MM.1S (cell line): Measurements from ENCODE around the gene VPS8.

Experiments used
- DNase-seq: peaks from one replicate; pipeline ENCODE4 v3.0.0-alpha.2; 2015
- H2AFZ ChIP-seq: fragments of 300-600 bp; sonication (generic); 2 replicates; pipeline ENCODE4 v1.6.0; 2016; ENCODE audit warnings: antibody characterized with exemption, low read length
- H3F3A ChIP-seq: fragments of 300-600 bp; sonication (generic); 2 replicates; pipeline ENCODE4 v1.6.1; 2016; ENCODE audit warnings: mild to moderate bottlenecking, antibody characterized with exemption, low read length, moderate library complexity, mixed read lengths; ENCODE audit not compliant: insufficient read depth
- H3K27ac ChIP-seq: fragments of 300-600 bp; sonication (generic); 2 replicates; pipeline ENCODE4 v1.5.1; 2016; ENCODE audit warnings: mild to moderate bottlenecking, low read length
- H3K27me3 ChIP-seq: fragments of 300-600 bp; sonication (generic); replicated peaks from 2 replicates; pipeline ENCODE4 v1.6.0; 2016; ENCODE audit warnings: low read length; ENCODE audit not compliant: insufficient read depth
- H3K36me3 ChIP-seq: fragments of 300-600 bp; sonication (generic); replicated peaks from 2 replicates; pipeline ENCODE4 v1.6.1; 2016; ENCODE audit warnings: mild to moderate bottlenecking, low read length, mixed read lengths; ENCODE audit not compliant: insufficient read depth
- H3K4me1 ChIP-seq: fragments of 300-600 bp; sonication (generic); 2 replicates; pipeline ENCODE4 v1.6.1; 2016; ENCODE audit warnings: low read length, mixed read lengths
- H3K4me2 ChIP-seq: fragments of 300-600 bp; sonication (generic); 2 replicates; pipeline ENCODE4 v1.6.0; 2016; ENCODE audit warnings: low read depth, low read length
- H3K4me3 ChIP-seq: fragments of 300-600 bp; sonication (generic); 2 replicates; pipeline ENCODE4 v1.5.1; 2016; ENCODE audit warnings: low read length, mixed read lengths
- H3K79me2 ChIP-seq: fragments of 300-600 bp; sonication (generic); 2 replicates; pipeline ENCODE4 v1.6.1; 2016; ENCODE audit warnings: mixed run types, low read length, mixed read lengths
- H3K9ac ChIP-seq: fragments of 300-600 bp; sonication (generic); 2 replicates; pipeline ENCODE4 v1.6.1; 2016; ENCODE audit warnings: low read length, mixed read lengths
- H3K9me2 ChIP-seq: fragments of 300-600 bp; sonication (generic); replicated peaks from 2 replicates; pipeline ENCODE4 v1.6.1; 2016; ENCODE audit warnings: mild to moderate bottlenecking, low read length, mixed read lengths; ENCODE audit not compliant: insufficient read depth
- H3K9me3 ChIP-seq: fragments of 300-600 bp; sonication (generic); replicated peaks from 2 replicates; pipeline ENCODE4 v1.6.1; 2016; ENCODE audit warnings: mild to moderate bottlenecking, low read length, mixed read lengths; ENCODE audit not compliant: insufficient read depth
- H4K20me1 ChIP-seq: fragments of 300-600 bp; sonication (generic); 2 replicates; pipeline ENCODE4 v1.6.1; 2016; ENCODE audit warnings: mild to moderate bottlenecking, low read length, moderate library complexity, mixed read lengths; ENCODE audit not compliant: insufficient read depth
- CTCF ChIP-seq: fragments of 300-600 bp; sonication (generic); IDR thresholded peaks from 2 replicates; pipeline ENCODE4 v1.5.1; 2016; ENCODE audit warnings: antibody characterized with exemption, low read length, mixed read lengths
- EZH2 ChIP-seq: fragments of 300-600 bp; sonication (generic); optimal IDR thresholded peaks from 2 replicates; pipeline ENCODE3; 2017; ENCODE audit warnings: low read depth, mild to moderate bottlenecking, antibody characterized with exemption, low read length, mixed read lengths
- EZH2phosphoT487 ChIP-seq: fragments of 300-600 bp; sonication (generic); IDR thresholded peaks from 2 replicates; pipeline ENCODE4 v1.6.1; 2018; ENCODE audit warnings: antibody characterized with exemption, low read length

Gene VPS8

GRCh38 chr3:185029086-185029485, 217.1 kb downstream of the VPS8 start:
- no peak for DNase-seq
- Histone ChIP-seq H3K4me1 (no peaks in the 10 kb centered on the region), H3K36me3 (no peaks in the 10 kb centered on the region), H4K20me1 (no peaks in the 10 kb centered on the region), H3F3A (no peaks in the 10 kb centered on the region), H3K4me3 (no peak overlapping the region), H3K9me2 (no peaks in the 10 kb centered on the region), H2AFZ (no peak overlapping the region), H3K9me3 (no peaks in the 10 kb centered on the region), H3K79me2 (no peaks in the 10 kb centered on the region), H3K9ac (no peak overlapping the region), H3K27ac (no peak overlapping the region), H3K27me3 (no peaks in the 10 kb centered on the region), H3K4me2 (no peak overlapping the region)
- TF ChIP-seq CTCF, result no peak
- no peak for TF ChIP-seq EZH2
- TF ChIP-seq EZH2phosphoT487, result no peak

- Histone ChIP-seq H3F3A (no peaks in the 10 kb centered on the region), H3K36me3 (no peaks in the 10 kb centered on the region), H2AFZ (no peak overlapping the region), H3K4me1 (no peaks in the 10 kb centered on the region), H3K27ac (no peak overlapping the region), H3K27me3 (no peaks in the 10 kb centered on the region), H4K20me1 (no peaks in the 10 kb centered on the region), H3K9me3 (no peaks in the 10 kb centered on the region), H3K79me2 (no peaks in the 10 kb centered on the region), H3K4me3 (no peak overlapping the region), H3K4me2 (no peak overlapping the region), H3K9ac (no peak overlapping the region), H3K9me2 (no peaks in the 10 kb centered on the region)
- no peak for DNase-seq
- TF ChIP-seq EZH2 (no peak), EZH2phosphoT487 (no peak), CTCF (no peak)
These were observed 218.4 kb downstream of the VPS8 start for GRCh38 chr3:185030399-185030798.

GRCh38 chr3:185030951-185031350, 219.0 kb downstream of the VPS8 start:
- H3K4me2 ChIP-seq, result no peak overlapping the region
- H3K27ac ChIP-seq, result no peak overlapping the region
- no peaks in the 10 kb centered on the region for H3K4me1 ChIP-seq
- no peaks in the 10 kb centered on the region for H3K9me3 ChIP-seq
- H3K4me3 ChIP-seq, result no peak overlapping the region
- no peaks in the 10 kb centered on the region for H3K9me2 ChIP-seq
- H3K9ac ChIP-seq, result no peak overlapping the region
- no peaks in the 10 kb centered on the region for H3K79me2 ChIP-seq
- no peak for TF ChIP-seq CTCF
- TF ChIP-seq EZH2, result no peak
- TF ChIP-seq EZH2phosphoT487, result no peak
- H4K20me1 ChIP-seq, result no peaks in the 10 kb centered on the region
- no peak overlapping the region for H2AFZ ChIP-seq
- no peaks in the 10 kb centered on the region for H3F3A ChIP-seq
- no peak for DNase-seq
- H3K36me3 ChIP-seq, result no peaks in the 10 kb centered on the region
- no peaks in the 10 kb centered on the region for H3K27me3 ChIP-seq

- Histone ChIP-seq H3K36me3 (no peaks in the 10 kb centered on the region), H3K27ac (no peak overlapping the region), H3K27me3 (no peaks in the 10 kb centered on the region)
These were observed 225.8 kb downstream of the VPS8 start for GRCh38 chr3:185037801-185038200.

More at GRCh38 chr3:185037801-185038200, 225.8 kb downstream of the VPS8 start:
- TF ChIP-seq EZH2phosphoT487 (no peak), EZH2 (no peak), CTCF (no peak)
- no peaks in the 10 kb centered on the region; the same call in 1 of the 2 replicates for H3K9me3 ChIP-seq
- no peak overlapping the region for H2AFZ ChIP-seq
- no peaks in the 10 kb centered on the region for H3K4me1 ChIP-seq
- no peaks in the 10 kb centered on the region for H3K79me2 ChIP-seq
- no peaks in the 10 kb centered on the region for H3F3A ChIP-seq
- DNase-seq, result no peak
- H3K9me2 ChIP-seq, result no peaks in the 10 kb centered on the region
- H4K20me1 ChIP-seq, result no peaks in the 10 kb centered on the region
- H3K4me2 ChIP-seq, result no peak overlapping the region
- no peak overlapping the region for H3K9ac ChIP-seq
- no peak overlapping the region for H3K4me3 ChIP-seq
